HG03575 (cell line): ENCODE measurements around the gene CDH4.
"Not testable (repeated sequence)": the region's sequence is repeated elsewhere in the genome, so short reads cannot be mapped to it uniquely, and the experiment has no call there.

ENCODE experiments used
- ATAC-seq: cut with Tn5 transposase; IDR thresholded peaks from one replicate; pipeline ENCODE4 v1.9.1; 2021; ENCODE audit not compliant: unreplicated experiment, insufficient number of reproducible peaks, low FRiP score; ENCODE audit errors: extremely low read depth

The CDH4 gene

DNA sequence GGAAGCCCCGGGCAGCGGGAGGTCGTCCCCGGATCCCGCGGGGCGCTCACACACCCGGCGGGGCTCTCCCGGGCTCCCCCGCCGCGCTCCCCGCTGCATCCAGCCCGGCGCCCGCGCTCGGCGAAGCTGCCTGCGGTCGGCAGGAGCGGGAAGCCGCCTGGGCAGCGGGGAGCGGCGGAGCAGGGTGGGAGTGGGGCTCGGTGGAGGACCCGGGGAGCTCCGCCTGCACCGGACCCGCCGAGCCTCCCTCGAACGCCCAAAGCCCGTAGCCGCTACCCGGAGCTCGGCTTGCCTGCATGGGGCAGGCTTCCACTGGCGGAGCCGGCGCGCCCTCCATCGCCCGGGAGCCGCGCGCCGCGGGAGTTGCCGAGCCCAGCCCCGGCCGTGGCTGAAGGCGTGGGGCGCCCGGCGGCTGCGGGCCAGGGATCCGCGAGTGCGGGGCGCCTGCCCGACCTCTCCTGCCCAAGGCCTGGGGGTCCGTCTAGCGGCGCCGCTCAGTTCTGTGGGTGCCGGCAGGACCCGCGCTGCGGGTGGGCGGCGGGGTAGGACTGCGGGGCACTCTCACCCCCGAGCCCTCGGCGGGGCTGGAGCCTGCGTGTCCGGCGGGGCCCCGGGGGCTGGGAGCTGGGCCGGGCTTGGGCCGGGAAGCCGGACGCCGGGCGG, 671 bp downstream of the CDH4 start:
- no peak for ATAC-seq

DNA sequence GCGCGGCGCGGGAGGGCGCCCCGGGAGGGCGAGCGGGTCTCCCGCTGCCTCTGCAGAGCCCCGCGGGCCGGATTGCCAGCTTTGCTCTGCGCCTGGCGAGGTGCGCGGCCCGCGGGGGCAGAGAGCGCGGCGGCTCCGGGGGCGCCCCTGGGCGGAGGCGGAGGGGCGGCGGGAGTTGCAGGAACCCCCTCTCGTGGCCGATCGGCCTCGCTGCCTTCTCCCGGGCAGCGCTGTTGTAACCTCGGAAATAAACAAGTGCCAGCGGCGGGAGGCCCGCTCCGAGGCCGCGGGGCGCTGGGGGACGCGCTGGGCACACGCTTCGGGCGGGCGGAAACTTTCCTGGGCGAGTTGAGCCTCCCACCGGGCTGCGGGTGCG, 1.2 kb downstream of the CDH4 start:
- ATAC-seq = no peak

DNA sequence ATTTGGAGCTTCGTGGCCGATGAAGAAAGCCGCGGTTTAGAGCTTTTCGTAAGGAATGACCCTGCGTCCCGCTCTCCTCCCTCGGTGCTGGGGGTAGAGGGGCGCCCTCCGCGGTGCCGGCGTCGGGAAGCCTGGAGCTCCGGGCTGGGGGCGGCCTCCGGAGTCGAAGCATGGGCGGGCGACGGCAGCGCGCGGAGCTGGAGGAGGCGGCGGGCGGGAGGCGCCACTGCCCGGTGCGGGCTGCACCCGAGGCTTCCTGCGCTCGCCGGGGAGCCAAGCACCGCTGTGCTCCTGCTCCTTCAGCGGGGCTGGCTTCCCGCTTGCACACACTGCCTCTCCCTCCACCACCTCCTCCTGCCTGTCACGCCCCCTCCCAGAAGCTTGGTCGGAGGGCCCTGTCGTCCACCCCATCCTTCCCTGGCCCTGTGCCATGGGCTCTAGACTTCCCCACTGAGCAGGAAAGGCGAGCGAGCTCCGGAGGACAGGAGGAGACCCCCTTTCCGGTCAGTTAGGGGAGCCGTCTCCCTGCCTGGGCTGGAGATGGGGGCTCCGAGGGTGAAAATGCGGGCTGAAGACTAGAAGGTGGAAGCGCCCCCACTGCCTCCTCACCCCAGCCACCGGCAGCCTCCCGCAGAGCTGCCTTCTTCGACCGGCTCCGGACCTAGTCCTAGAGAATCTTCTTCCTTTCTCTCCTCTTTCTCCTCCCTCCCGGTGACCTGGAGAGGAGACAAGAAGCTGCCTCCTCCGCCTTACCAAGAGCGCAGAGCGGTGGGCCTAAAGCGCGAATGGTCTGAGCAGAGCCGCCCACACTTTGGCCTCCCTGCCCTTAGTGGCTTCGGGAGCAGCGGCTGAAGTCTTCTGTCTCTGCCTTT, 1.8 kb downstream of the CDH4 start:
- no peak for ATAC-seq

DNA sequence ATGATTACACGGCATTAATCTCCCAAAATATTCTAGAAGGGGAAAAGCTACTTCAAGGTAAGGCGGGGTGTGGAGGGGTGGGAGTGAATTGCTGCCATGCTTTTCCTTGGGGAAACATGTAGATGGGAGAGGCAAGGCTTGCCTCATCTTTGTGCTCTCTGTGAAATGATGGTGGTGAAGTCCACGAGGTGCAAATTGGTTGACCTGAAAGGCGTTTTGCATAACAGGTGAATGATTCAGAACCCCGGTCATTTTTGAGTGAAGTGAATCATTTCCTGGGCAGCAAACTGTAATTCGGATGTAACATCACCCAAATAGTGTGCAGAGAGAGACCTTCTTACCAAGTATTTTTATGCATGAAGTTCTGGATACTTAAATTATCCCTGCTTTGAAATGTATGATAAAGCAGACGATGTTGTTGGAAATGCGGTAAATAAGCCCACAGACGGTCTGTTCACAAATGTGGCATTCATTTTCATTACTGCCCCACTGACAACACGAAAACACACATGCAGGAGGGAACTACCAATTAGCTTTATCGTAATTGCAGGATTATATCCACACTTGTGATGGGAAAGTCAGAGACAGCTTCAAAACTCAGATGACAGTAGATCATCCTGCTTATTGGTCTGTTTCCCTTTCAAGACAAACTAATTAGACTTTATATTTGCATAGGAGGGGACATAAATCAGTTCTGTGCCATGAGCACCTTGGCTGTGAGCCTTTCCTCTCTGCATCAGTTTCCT, 3.0 kb downstream of the CDH4 start:
- ATAC-seq = no peak

DNA sequence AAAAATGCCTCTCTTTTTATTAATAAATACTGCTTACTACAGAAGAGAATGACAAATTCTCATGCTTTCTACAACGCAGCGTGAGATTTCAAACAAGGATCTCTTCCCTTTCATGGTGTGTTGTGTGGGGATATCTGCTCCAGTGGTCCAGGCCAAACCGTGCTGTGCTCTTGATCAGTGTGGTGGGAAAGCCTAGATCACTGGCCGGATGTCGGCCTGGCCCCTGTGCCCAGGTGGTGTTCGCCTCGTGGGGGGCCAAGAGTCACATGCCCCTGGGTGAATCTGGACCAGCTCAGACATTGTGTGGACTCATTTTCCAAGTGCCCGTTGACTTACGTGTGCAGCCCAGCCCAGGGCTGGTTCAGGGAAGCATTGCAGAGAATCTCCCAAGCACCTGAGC, 4.3 kb downstream of the CDH4 start:
- no peak for ATAC-seq

DNA sequence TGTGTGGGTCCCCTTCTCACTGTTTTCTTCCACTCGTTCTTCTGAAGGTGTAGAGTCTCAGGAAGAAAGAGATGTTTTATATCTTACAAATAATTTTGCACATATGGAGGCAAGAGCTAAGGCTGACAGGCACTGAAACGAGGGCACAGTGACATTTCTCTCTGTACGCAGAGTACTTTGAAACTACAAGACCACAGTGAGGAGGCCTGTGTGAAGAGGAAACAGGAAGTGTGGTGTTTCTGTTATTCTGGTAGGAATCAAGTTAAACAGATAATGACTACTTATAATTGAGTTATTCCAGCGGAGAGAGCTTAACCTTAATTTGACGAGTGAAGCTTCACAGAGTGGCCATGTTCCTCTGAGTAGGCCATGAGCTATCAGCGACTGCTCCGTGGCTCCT, 4.8 kb downstream of the CDH4 start:
- no peak for ATAC-seq

DNA sequence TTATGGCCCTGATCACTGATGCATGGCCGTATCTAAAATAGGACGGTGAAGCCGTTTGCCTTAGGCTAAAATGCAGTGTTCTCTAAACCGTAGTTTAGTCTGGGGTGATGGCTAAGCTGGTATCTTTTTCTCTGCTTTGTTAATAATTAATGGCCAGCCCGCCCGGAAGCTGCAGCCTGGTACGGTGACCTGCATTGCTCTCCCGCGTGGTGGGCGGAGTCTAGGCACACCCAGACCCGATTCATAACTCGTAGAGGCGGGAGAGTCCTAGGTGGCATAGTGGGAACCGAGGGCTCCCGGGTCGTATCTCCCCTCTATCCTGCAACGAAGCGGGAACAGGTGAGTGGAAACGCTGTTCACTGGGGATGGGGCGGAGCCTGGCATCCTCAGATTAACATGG, 5.5 kb downstream of the CDH4 start:
- no peak for ATAC-seq

DNA sequence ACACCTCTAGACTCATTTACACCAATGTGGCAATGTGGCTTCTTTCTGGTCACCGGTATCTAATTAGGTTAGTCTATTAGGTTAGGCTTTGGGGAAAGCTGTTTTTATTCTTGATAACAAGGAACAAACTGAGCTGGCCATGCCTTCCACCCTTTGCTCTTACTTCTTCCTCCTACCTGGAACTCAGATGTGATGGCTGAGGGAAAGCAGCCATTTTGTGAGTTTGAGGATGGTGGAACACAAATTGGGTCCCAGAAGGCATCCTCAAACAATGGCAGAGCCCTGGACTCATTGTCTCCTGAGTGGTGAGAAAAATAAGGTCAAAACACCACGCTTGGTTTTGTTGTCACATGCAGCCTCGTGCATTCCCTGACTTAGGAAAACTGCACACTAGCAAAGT, 7.7 kb downstream of the CDH4 start:
- no peak for ATAC-seq

DNA sequence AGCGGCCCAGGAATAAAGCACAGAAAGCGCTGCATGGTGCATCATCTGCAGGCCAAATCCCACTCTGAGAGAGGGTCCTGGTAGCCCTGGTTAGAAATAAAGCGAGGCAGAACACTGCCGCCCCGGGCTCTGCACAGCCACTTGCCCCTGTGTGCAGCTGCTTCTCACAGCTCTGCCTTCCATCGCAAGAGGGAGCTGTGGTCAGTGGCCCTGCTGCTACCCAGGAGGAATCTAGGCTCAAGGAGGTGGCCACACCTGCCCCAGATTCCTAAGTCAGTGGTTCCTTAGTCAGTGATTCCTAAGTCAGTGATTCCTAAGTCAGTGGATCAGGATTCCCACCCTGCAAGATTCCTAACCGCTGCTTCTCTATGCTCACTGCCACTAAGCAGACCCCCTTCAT, 8.8 kb downstream of the CDH4 start:
- ATAC-seq = no peak

DNA sequence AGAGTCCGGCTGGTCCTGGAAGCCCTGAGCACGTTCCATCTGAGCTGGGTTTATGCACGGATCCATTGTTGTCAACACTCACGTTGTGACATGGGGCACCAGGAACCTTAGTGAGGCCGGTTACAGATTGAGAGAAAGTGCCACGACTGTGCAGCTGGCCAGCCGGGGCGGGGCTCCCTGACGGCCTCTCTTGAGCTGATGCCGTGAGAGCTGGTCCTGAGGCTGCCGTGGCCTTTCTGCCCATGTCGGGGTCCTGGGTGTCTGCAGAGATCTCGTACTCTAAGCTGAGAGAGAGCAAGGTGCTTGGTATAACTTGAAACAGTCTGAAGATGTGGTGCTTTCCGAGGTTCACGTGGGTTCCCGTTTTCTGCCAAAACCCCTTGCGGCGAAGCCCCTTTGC, 10.0 kb downstream of the CDH4 start:
- no peak for ATAC-seq

DNA sequence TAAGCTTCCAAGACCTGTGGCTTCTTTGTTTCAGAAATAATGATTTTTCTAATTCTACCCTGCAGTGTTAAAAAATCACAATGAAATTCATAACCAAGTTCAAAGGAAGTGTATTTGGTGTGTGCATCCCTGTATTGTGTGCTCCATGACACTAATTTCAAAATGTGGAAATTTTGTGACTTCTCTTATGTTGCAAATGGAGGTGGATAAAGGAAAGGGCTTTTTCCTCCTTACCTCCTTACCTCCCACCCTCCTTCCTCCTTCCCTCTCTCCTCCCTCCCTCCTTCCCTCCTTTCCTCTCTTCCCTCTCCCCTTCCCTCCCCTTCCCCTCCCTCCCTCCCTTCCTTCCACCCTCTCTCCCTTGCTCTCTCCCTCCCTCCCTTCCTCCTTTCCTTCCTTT, 10.5 kb downstream of the CDH4 start:
- no peak for ATAC-seq

DNA sequence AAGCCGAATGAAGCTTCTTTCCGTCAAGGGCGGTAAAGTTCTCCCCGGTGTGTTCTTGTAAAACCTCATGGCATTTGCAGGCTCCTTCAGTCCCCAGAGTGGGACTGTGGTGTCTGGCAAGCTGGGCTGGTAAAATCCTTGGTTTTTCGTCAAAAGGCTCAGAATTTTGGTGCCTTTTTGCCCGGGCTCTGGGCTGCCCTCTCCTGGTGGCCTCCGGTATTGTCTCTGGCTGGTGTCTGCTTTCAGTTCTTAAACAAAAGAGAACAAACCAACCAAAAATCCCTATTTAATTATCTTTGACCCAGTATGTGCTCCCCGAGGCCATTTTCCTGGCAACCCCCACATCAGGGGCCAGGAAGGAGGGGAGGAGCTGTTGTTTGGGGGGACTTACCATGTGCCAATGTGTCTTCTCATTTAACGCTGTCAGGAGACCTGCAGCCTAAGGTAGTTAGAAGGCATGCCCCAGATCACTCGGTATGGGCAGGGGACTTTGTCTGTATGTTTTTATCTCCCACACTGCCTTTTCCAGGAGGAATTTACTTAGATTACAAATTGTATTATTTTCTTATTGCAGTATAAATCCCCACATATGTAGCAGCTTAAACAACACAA, 11.1 kb downstream of the CDH4 start:
- no peak for ATAC-seq

DNA sequence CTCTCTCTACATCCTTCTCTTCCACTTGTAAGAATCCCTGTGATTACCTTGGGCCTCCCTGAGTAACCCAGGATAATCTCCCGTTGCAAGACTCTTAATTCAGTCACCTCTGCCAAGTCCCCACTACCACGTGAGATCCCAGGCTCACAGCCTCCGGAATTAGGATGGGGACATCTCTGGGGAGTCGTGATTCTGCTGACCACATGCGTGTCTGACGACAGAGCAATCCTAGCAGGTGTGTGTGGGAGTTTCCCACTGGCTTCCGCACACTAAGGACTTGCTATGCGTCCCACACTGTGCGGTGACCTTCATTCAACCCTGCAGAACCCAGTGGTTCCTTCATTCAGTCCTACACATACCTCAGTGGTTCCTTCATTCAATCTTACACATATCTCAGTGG, 11.9 kb downstream of the CDH4 start:
- ATAC-seq = no peak

DNA sequence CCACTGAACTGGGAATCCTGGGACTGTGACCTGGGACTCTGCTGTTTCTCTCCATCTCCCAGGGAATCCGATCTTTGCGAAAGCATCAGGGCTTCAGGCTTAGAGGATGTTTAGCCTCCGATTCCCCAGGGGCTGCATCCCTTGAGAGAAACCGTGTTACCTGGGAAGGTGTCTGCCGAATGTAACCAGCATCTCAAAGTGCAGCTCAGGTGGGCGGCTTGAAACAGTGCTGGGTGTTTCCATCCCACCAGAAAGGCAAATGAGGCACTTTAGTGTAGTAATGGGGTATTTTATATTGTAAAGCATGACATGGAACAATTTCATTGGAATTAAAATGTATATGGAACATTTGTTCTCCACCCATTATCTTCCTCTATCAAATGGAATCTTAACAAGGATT, 15.2 kb downstream of the CDH4 start:
- no peak for ATAC-seq

DNA sequence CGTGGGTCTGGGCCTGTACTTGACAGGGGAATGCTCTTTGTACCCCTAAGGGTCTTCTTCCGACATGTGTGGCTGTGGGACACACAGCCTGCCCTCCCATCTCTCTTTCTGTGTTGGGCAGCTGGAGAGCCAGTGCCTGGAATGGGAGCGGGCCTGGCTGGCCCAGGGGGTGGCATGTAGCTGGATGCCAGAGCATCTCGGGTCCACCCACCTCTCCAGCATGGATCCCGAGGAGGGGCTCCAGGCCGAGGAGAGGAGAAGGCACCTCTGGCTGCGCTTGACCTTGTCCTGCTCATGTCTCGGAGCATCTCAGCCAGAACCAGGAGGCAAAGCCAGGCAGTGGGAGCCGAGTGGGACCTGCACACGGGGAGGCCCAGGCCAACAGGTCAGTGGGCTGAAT, 16.0 kb downstream of the CDH4 start:
- ATAC-seq = no peak

DNA sequence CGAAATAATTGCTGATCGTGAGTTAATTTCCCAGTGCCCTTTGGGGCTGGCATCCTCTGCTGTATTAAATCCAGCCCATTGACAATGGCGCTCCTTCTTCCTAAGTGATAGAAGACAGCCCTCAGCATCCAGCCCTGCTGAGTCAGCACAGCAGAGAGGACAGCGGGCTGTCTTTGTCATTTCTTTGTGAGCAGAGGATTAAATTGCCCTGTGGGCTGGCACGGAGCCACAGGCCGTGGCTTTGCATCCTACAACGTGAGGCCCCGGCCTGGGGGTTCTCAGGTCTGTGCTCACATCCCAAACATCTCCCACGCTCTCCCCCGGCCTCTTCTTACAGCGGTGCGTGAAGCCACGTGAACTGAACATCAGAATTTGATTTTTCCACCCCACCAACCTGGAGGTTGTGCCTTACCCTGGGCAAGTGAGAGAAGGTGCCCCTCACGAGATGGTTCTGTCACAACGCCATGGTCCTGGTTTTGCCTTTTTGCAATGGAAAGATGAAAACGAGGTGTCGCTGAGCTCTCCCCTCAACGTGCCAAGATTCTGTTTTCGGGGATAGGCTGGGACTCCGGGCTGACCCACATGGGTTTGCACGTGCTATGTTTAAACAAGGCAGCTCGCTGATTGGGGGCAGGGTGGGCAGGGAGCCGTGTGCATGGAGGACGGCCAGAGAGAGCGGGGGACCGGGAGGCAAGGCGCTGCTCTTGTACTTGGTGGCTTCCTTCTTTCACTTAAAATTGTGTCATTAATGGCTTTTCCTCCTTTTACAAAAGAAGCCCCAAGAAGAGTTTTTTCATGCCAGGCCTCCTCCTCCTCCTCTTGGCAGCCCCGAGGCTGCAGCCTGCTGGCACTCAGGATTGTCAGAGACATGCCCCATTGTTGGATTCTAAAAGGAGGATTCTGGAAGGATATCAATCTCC, 19.5 kb downstream of the CDH4 start:
- no peak for ATAC-seq

DNA sequence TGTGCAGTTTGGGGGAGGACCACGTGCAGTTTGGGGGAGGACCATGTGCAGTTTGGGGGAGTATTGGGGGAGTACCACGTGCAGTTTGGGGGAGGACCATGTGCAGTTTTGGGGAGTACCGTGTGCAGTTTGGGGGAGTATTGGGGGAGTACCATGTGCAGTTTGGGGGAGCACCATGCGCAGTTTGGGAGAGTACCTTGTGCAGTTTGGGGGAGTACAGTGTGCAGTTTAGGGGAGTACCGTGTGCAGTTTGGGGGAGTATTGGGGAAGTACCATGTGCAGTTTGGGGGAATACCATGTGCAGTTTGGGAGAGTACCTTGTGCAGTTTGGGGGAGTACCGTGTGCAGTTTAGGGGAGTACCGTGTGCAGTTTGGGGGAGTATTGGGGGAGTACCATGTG, 21.0 kb downstream of the CDH4 start:
- ATAC-seq = not testable (repeated sequence)

DNA sequence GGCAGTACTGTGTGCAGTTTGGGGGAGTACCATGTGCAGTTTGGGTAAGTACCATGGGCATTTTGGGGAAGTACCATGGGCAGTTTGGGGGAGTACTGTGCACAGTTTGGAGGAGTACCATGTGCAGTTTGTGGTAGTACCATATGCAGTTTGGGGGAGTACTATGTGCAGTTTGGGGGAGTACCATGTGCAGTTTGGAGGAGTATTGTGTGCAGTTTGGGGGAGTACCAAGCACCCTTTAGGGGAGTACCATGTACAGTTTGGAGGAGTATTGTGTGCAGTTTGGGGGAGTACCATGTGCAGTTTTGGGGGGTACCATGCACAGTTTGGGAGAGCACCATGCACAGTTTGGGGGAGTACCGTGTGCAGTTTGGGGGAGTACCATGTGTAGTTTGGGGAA, 21.6 kb downstream of the CDH4 start:
- ATAC-seq = not testable (repeated sequence)

DNA sequence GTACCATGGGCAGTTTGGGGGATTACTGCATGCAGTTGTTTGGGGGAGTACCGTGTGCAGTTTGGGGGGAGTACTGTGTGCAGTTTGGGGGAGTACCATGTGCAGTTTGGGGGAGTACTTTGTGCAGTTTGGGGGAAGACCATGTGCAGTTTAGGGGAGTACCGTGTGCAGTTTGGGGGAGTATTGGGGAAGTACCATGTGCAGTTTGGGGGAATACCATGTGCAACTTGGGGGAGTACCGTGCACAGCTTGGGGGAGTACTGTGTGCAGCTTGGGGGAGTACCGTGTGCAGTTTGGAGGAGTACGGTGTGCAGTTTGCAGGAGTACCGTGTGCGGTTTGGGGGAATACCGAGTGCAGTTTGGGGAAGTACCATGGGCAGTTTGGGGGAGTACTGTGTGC, 22.3 kb downstream of the CDH4 start:
- ATAC-seq = no peak
